ENCODE results near the gene NUBP2. TPM values are rescaled to one million over a fixed set of nuclear protein-coding genes. Genes with fewer than 3 reads are reported as not detected.

The NUBP2 gene
- total and polyA plus RNA-seq, 2 donors (not counting 3 experiments of a cell fraction or from before 2014, with no cell fraction given) = 55.0 to 69.6 TPM

DNA sequence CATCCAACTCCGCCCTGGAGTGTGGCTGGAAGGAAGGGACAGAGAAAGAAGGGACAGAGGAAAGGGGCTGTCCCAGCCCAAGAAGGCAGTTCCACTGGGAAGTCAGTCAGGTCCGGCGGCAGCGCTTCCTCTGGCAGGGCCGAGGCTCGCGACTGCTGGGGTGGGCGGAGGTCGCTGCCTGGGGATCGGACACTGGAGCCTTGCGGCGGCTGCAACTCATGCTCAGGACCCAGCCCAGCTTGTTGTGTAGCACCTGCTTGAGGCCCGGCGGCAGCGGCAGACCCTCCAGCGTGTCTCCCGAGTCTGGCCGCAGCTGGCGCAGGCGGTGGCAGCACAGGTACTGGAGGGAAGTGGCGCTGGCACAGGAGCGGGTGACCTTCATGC lies 5.8 kb upstream of the NUBP2 start:
- H3K79me2 ChIP-seq (ENCODE audit: control insufficient read depth, insufficient read depth, low read length) = peaks cover 14% of the 10 kb centered on the region
- TF ChIP-seq MYC (IDR thresholded peaks at IDR 0.05; ENCODE audit: low read depth, low read length) (no peak), JUN (IDR thresholded peaks at IDR 0.05; ENCODE audit: borderline replicate concordance, insufficient read depth, insufficient read length, low read depth) (no peak), FOS (IDR thresholded peaks at IDR 0.05; ENCODE audit: borderline replicate concordance, insufficient read depth, low read length) (no peak), POLR2A (IDR thresholded peaks at IDR 0.05; ENCODE audit: low read depth, low read length) (no peak), POLR2AphosphoS5 (IDR thresholded peaks at IDR 0.05; ENCODE audit: insufficient read depth, low read depth, low read length) (no peak), GATA2 (IDR thresholded peaks at IDR 0.05; ENCODE audit: insufficient read depth, insufficient read length, low read depth, low read length) (no peak), EZH2 (IDR thresholded peaks at IDR 0.05; ENCODE audit: borderline replicate concordance, low read depth, low read length, severe bottlenecking) (no peak)
- TF ChIP-seq, protein P1, sequence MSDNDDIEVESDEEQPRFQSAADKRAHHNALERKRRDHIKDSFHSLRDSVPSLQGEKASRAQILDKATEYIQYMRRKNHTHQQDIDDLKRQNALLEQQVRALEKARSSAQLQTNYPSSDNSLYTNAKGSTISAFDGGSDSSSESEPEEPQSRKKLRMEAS (IDR thresholded peaks at IDR 0.05; ENCODE audit: insufficient read depth, insufficient read length) = no peak
- TF ChIP-seq, protein P2, sequence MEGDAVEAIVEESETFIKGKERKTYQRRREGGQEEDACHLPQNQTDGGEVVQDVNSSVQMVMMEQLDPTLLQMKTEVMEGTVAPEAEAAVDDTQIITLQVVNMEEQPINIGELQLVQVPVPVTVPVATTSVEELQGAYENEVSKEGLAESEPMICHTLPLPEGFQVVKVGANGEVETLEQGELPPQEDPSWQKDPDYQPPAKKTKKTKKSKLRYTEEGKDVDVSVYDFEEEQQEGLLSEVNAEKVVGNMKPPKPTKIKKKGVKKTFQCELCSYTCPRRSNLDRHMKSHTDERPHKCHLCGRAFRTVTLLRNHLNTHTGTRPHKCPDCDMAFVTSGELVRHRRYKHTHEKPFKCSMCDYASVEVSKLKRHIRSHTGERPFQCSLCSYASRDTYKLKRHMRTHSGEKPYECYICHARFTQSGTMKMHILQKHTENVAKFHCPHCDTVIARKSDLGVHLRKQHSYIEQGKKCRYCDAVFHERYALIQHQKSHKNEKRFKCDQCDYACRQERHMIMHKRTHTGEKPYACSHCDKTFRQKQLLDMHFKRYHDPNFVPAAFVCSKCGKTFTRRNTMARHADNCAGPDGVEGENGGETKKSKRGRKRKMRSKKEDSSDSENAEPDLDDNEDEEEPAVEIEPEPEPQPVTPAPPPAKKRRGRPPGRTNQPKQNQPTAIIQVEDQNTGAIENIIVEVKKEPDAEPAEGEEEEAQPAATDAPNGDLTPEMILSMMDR (IDR thresholded peaks at IDR 0.05; ENCODE audit: extremely low read depth in 1 of 2, insufficient read depth in 1 of 2, low read depth in 1 of 2, low read length in 2 of 2) = no peak
- no peaks in the 10 kb centered on the region for H3K9me3 ChIP-seq (replicated peaks; ENCODE audit: control insufficient read depth, insufficient read depth, low read length)
- dilution Hi-C loops (cut with MboI; ENCODE audit: extremely low pct_ligation_motif_present, low sequenced_read_pairs) (no loop called here), intact Hi-C loops (cut with micrococcal nuclease) (no loop called here)
- H3K36me3 ChIP-seq (ENCODE audit: control insufficient read depth in 2 of 2, extremely low read depth in 1 of 2, insufficient read depth in 2 of 2, low read length in 2 of 2) = peaks cover 0 to 45% of the 10 kb centered on the region in 2 experiments
- no TSS peak for BruUV-seq (replicated peaks)
- no peaks in the 10 kb centered on the region for H4K20me1 ChIP-seq (replicated peaks; ENCODE audit: control insufficient read depth, extremely low read depth, insufficient read depth, low read length)
- POLR2A ChIA-PET = no interaction called here
- H3K4me1 ChIP-seq (ENCODE audit: control insufficient read depth, extremely low read depth, insufficient read depth, low read length) = peaks cover 18% of the 10 kb centered on the region
- no peak overlapping the region for H3K27ac ChIP-seq (ENCODE audit: insufficient read depth, low read depth, low read length)
- H3K9me1 ChIP-seq (replicated peaks; ENCODE audit: control insufficient read depth, extremely low read depth, insufficient read depth, low read length) = no peaks in the 10 kb centered on the region
- H3K4me2 ChIP-seq (ENCODE audit: insufficient read depth, low read length) = no peak overlapping the region
- CTCF ChIA-PET = no interaction called here
- no peak overlapping the region for H2AFZ ChIP-seq (ENCODE audit: low read depth, low read length)
- DNase-seq (ENCODE audit: low read depth, low spot score) (no peak), FAIRE-seq (no peak)
- H3K9ac ChIP-seq (replicated peaks; ENCODE audit: extremely low read depth, insufficient read depth, low read length) = no peak overlapping the region
- H3K4me3 ChIP-seq (replicated peaks in 1 of 3; ENCODE audit: insufficient read depth in 1 of 3, low read depth in 1 of 3, low read length in 3 of 3) = no peak overlapping the region
- no peaks in the 10 kb centered on the region for H3K27me3 ChIP-seq (ENCODE audit: control insufficient read depth in 2 of 2, insufficient read depth in 2 of 2, low read length in 2 of 2)
